GM12872 (cell line): ENCODE measurements around the gene PTH1R.

Experiments
- CTCF ChIP-seq: IDR thresholded peaks from 3 replicates; pipeline ENCODE4 v1.5.1; 2011; ENCODE audit warnings: low read depth, mild to moderate bottlenecking, low read length, moderate library complexity; ENCODE audit not compliant: insufficient read depth

Gene PTH1R

GRCh38 chr3:46903341-46904302, 26.1 kb downstream of the PTH1R start:
- no peak for TF ChIP-seq CTCF

- TF ChIP-seq CTCF = no peak
These were observed 27.0 kb downstream of the PTH1R start for GRCh38 chr3:46904303-46905212.

- TF ChIP-seq CTCF = no peak
These were observed 27.7 kb downstream of the PTH1R start for GRCh38 chr3:46905213-46905560.

GRCh38 chr3:46905661-46906451, 28.3 kb downstream of the PTH1R start:
- TF ChIP-seq CTCF = no peak

- TF ChIP-seq CTCF = no peak
These were observed 29.0 kb downstream of the PTH1R start for GRCh38 chr3:46906471-46907058.

- no peak for TF ChIP-seq CTCF
These were observed 29.8 kb downstream of the PTH1R start for GRCh38 chr3:46907271-46907670.
